ENCODE data around the gene CXCL11. TPM values are rescaled to one million over a fixed set of nuclear protein-coding genes. Genes with fewer than 3 reads are reported as not detected.
"Not testable (repeated sequence)": the region's sequence is repeated elsewhere in the genome, so short reads cannot be mapped to it uniquely, and the experiment has no call there.

The CXCL11 gene
- total RNA-seq, 1 experiment from 2014 or later: 0.30 TPM

DNA sequence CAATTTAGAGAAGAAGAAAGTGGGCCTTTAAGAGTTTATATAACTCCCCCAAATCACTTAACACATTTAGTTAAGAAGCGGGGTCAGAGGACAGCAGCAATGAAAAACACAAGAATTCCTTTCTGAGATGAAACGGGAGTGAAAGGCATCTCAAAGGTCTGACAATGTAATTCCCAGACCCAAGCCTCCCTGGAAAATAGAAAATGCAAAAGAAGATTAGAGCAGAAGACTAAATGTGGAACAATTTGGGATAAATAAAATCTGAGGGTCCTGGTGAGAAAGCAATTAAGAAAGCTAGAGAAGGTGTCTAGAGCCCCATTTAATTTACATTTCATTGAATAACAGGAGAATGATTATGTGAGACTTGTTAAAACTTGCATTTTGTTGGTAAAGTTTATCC is 19.6 kb upstream of the CXCL11 start:
- no peaks in the 10 kb centered on the region for H3K9me3 ChIP-seq (ENCODE audit: low read depth, low read length, poor library complexity, severe bottlenecking)
- intact Hi-C loops (cut with micrococcal nuclease; ENCODE audit: unreplicated experiment): no loop called here
- no peak for TF ChIP-seq EZH2 (IDR thresholded peaks at IDR 0.05; ENCODE audit: borderline replicate concordance, low read depth, low read length, poor library complexity, severe bottlenecking)
- TF ChIP-seq, protein P1, sequence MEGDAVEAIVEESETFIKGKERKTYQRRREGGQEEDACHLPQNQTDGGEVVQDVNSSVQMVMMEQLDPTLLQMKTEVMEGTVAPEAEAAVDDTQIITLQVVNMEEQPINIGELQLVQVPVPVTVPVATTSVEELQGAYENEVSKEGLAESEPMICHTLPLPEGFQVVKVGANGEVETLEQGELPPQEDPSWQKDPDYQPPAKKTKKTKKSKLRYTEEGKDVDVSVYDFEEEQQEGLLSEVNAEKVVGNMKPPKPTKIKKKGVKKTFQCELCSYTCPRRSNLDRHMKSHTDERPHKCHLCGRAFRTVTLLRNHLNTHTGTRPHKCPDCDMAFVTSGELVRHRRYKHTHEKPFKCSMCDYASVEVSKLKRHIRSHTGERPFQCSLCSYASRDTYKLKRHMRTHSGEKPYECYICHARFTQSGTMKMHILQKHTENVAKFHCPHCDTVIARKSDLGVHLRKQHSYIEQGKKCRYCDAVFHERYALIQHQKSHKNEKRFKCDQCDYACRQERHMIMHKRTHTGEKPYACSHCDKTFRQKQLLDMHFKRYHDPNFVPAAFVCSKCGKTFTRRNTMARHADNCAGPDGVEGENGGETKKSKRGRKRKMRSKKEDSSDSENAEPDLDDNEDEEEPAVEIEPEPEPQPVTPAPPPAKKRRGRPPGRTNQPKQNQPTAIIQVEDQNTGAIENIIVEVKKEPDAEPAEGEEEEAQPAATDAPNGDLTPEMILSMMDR (conservative IDR thresholded peaks at IDR 0.05; ENCODE audit: low read depth, low read length): no peak
- ChIA-PET POLR2A (ENCODE audit: low non-redundant PET) (no interaction called here), CTCF (no interaction called here)
- no TSS peak for BruUV-seq (replicated peaks)
- no peak for DNase-seq (ENCODE audit: low spot score)
- H3K27ac ChIP-seq (ENCODE audit: low read depth, low read length, poor library complexity, severe bottlenecking): no peak overlapping the region
- H3K27me3 ChIP-seq (replicated peaks; ENCODE audit: insufficient read depth, low read depth, low read length, poor library complexity): no peaks in the 10 kb centered on the region
- H3K4me1 ChIP-seq (ENCODE audit: insufficient read depth, low read length, poor library complexity, severe bottlenecking): no peaks in the 10 kb centered on the region
- H3K36me3 ChIP-seq (ENCODE audit: insufficient read depth, low read length, poor library complexity, severe bottlenecking): no peaks in the 10 kb centered on the region
- H3K4me3 ChIP-seq (ENCODE audit: low read depth, low read length, poor library complexity, severe bottlenecking): no peak overlapping the region

GRCh38 chr4:76055016-76055415 is 19.1 kb upstream of the CXCL11 start:
- DNase-seq (ENCODE audit: low spot score): no peak
- ChIA-PET CTCF (no interaction called here), POLR2A (ENCODE audit: low non-redundant PET) (no interaction called here)
- Histone ChIP-seq H3K27me3 (replicated peaks; ENCODE audit: insufficient read depth, low read depth, low read length, poor library complexity) (no peaks in the 10 kb centered on the region), H3K27ac (ENCODE audit: low read depth, low read length, poor library complexity, severe bottlenecking) (no peak overlapping the region), H3K4me3 (ENCODE audit: low read depth, low read length, poor library complexity, severe bottlenecking) (no peak overlapping the region), H3K36me3 (ENCODE audit: insufficient read depth, low read length, poor library complexity, severe bottlenecking) (no peaks in the 10 kb centered on the region), H3K9me3 (ENCODE audit: low read depth, low read length, poor library complexity, severe bottlenecking) (no peaks in the 10 kb centered on the region), H3K4me1 (ENCODE audit: insufficient read depth, low read length, poor library complexity, severe bottlenecking) (no peaks in the 10 kb centered on the region)
- BruUV-seq (replicated peaks): no TSS peak
- intact Hi-C loops (cut with micrococcal nuclease; ENCODE audit: unreplicated experiment): no loop called here
- no peak for TF ChIP-seq EZH2 (IDR thresholded peaks at IDR 0.05; ENCODE audit: borderline replicate concordance, low read depth, low read length, poor library complexity, severe bottlenecking)
- TF ChIP-seq, protein P1 (conservative IDR thresholded peaks at IDR 0.05; ENCODE audit: low read depth, low read length): no peak

DNA sequence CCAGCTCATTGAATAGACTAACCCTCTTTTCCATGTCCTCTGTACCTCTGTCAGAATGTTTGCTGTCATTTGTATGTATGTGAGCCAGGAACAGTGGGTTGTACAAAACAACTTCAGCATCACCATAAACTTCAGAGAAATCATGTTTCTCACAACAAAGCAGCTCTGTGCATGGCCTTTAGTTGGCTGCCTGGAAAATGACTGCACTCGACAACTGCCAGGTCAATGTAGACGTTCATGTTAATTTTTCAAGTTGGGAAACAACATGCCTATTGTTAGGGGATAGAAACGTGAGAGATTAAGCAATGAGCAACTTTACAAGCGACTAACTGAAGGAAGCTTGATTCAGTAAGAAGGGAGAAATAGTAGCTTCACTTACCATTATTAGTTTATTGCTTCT is 17.9 kb upstream of the CXCL11 start:
- H3K4me3 ChIP-seq (ENCODE audit: low read depth, low read length, poor library complexity, severe bottlenecking): no peak overlapping the region
- ChIA-PET POLR2A (ENCODE audit: low non-redundant PET) (no interaction called here), CTCF (no interaction called here)
- no peaks in the 10 kb centered on the region for H3K9me3 ChIP-seq (ENCODE audit: low read depth, low read length, poor library complexity, severe bottlenecking)
- no peak for DNase-seq (ENCODE audit: low spot score)
- BruUV-seq (replicated peaks): no TSS peak
- H3K36me3 ChIP-seq (ENCODE audit: insufficient read depth, low read length, poor library complexity, severe bottlenecking): no peaks in the 10 kb centered on the region
- no peak for TF ChIP-seq EZH2 (IDR thresholded peaks at IDR 0.05; ENCODE audit: borderline replicate concordance, low read depth, low read length, poor library complexity, severe bottlenecking)
- TF ChIP-seq, protein P1 (conservative IDR thresholded peaks at IDR 0.05; ENCODE audit: low read depth, low read length): no peak
- no peak overlapping the region for H3K27ac ChIP-seq (ENCODE audit: low read depth, low read length, poor library complexity, severe bottlenecking)
- intact Hi-C loops (cut with micrococcal nuclease; ENCODE audit: unreplicated experiment): no loop called here
- H3K27me3 ChIP-seq (replicated peaks; ENCODE audit: insufficient read depth, low read depth, low read length, poor library complexity): no peaks in the 10 kb centered on the region
- no peaks in the 10 kb centered on the region for H3K4me1 ChIP-seq (ENCODE audit: insufficient read depth, low read length, poor library complexity, severe bottlenecking)

- H3K4me1 ChIP-seq (ENCODE audit: insufficient read depth, low read length, poor library complexity, severe bottlenecking); intact Hi-C loops (cut with micrococcal nuclease; ENCODE audit: unreplicated experiment); BruUV-seq (replicated peaks); CTCF ChIA-PET; H3K27me3 ChIP-seq (replicated peaks; ENCODE audit: insufficient read depth, low read depth, low read length, poor library complexity); H3K27ac ChIP-seq (ENCODE audit: low read depth, low read length, poor library complexity, severe bottlenecking); DNase-seq (ENCODE audit: low spot score); H3K9me3 ChIP-seq (ENCODE audit: low read depth, low read length, poor library complexity, severe bottlenecking); H3K4me3 ChIP-seq (ENCODE audit: low read depth, low read length, poor library complexity, severe bottlenecking); POLR2A ChIA-PET (ENCODE audit: low non-redundant PET); H3K36me3 ChIP-seq (ENCODE audit: insufficient read depth, low read length, poor library complexity, severe bottlenecking): not testable (repeated sequence)
Observed at GRCh38 chr4:76050560-76051050, 14.7 kb upstream of the CXCL11 start.

DNA sequence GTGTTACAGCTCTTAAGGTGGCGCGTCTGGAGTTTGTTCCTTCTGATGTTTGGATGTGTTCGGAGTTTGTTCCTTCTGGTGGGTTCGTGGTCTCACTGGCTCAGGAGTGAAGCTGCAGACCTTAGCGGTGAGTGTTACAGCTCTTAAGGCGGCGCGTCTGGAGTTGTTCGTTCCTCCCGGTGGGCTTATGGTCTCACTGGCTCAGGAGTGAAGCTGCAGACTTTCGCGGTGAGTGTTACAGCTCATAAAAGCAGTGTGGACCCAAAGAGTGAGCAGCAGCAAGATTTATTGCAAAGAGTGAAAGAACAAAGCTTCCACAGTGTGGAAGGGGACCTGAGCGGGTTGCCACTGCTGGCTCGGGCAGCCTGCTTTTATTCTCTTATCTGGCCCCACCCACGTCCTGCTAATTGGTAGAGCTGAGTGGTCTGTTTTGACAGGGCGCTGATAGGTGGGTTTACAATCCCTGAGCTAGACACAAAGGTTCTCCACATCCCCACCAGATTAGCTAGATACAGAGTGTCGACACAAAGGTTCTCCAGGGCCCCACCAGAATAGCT is 14.1 kb upstream of the CXCL11 start:
- DNase-seq (ENCODE audit: low spot score); POLR2A ChIA-PET (ENCODE audit: low non-redundant PET); H3K27ac ChIP-seq (ENCODE audit: low read depth, low read length, poor library complexity, severe bottlenecking); H3K4me1 ChIP-seq (ENCODE audit: insufficient read depth, low read length, poor library complexity, severe bottlenecking); CTCF ChIA-PET; H3K4me3 ChIP-seq (ENCODE audit: low read depth, low read length, poor library complexity, severe bottlenecking); H3K36me3 ChIP-seq (ENCODE audit: insufficient read depth, low read length, poor library complexity, severe bottlenecking); H3K27me3 ChIP-seq (replicated peaks; ENCODE audit: insufficient read depth, low read depth, low read length, poor library complexity); H3K9me3 ChIP-seq (ENCODE audit: low read depth, low read length, poor library complexity, severe bottlenecking); BruUV-seq (replicated peaks); intact Hi-C loops (cut with micrococcal nuclease; ENCODE audit: unreplicated experiment): not testable (repeated sequence)
